Fibroblast of skin of left quadriceps (primary cell): ENCODE measurements around the gene FBXL3.

ENCODE experiments used
- DNase-seq, 2 experiments: peaks; one replicate each; pipeline ENCODE4 v3.0.0-alpha.2; 2013; ENCODE audit warnings: low read depth in 2 of 2

Gene FBXL3

DNA sequence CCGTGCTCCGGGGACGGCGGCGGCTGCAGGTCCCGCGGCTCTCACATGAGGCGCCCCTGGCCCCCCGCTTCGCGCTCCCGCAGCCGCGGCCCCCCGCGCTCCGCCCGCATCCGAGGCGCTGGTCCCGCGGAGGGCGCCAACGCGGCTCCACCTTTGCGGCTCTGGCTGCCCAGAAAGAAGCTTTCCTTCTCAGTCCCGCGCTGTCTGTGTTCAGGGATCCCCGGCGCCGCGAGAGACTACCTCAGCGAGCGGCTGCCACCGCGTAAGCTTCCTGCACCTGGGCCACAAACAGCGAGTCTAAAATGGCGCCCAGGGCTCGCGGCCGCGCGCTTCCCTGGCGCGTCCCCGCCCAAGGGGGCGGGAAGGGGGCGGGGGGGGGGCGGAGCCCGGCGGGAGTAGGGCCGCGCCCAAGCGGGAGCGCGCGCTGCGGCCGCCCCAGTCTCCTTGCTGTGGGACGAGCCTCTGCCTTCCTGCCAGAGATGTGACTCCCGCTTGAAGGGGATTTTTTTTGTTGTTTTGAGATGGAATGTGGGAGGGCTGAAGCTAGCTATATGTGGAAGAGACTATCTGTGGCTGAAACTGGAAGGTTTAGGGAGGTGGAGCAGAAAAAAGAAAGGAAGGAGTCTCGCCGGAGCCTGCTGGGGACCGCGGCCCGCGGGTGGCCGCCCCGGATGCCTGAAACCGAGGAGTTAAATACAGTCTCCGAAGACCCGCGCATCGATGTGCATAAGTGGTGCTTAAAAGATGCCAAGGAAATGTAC lies at the start of gene FBXL3:
Gene FBXL3, minus strand, starts transcription at position 299 of the 761 bp plus-strand sequence. CDS start 5,299 bp downstream, outside the sequence.
- peak; percentile 88 to 89 for DNase-seq

GRCh38 chr13:77067519-77067918 lies 40.6 kb upstream of the FBXL3 start:
- DNase-seq, result no peak

DNA sequence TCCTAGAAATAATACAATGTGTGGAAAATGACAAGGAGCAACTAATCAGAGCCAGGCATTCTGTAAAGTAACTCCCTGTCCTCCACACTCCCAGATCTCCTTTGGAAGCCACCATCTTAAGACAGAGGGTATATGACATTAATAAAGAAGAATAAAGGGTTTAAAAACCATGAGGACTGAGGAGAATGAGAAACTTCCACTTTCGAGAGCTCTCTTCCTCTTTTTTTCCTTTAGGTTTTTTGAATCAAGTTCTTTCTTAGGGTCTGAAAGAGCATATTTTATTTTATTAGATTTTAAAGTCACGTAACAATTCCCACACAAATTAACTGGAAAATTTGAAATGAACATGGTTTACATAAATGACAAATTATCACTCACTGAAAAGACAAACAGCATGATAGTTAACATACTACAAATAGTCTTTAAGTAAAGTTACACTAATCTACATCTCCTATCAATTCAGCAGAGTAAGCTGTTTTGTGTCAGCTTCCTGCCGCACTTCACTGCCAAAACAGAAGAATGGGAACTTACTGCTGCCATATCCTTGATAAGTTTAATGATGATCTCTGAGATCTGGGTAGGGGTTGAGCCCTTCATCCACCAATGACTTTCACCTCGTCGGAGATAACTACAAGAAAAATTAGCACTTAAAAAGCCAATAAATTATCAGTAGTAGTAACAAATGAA lies 38.6 kb upstream of the FBXL3 start:
- no peak for DNase-seq

DNA sequence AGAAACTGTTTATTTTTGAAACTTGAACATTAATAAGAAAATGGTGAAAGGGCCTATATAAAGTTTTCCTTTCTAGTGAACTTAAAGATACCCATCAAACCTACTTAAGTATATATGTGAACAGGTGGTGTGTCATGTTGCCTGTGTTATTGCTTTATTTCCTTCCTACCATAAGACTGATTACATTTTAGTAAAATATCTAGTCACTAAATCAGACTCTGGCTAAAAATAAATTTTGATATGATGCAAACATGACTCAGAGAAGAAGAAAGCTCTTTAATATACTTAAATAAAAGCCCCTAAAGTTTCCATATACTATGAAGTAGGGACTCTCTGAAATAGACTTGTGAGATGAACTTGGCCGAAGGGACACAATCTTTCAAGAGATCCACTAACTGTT lies 35.1 kb upstream of the FBXL3 start:
- no peak for DNase-seq

DNA sequence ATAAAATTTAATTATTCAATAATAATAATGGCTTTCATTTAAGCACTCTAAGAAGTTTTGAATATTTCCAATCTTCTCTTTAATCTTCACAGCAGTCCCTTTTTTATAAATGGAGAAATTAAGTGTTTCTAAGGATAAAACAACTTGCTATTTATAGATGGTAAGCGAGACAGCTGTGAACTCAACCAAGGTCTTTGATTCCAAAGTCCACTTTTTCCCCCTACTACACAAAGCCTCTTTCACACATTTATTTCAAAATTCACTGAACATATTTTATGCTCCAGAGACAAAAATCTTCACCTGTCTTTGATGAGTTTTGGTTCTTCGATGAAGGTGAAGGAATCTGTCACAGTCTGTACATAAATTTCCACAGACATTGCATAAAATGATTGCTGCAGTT lies 34.4 kb upstream of the FBXL3 start:
- no peak for DNase-seq

DNA sequence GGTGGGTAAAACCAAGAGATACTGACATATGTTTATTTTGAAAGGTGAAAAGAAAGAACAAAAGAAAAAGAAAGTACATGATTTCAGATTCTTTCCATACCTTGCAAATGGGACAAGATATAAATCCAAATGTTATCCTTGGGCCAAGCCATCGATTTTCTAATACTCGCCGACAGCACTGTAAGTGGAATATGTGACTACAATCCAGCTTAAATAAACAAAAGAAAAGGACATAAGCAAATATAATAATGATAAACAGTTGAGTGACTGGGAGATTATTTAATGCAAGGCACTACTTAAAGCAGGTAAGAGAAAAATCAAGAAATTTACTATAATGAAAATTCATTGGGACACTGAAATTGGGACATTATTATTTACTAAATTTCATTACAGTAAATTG lies 29.9 kb upstream of the FBXL3 start:
- no peak for DNase-seq

GRCh38 chr13:77056382-77056781 lies 29.4 kb upstream of the FBXL3 start:
- no peak for DNase-seq

GRCh38 chr13:77055158-77055557 lies 28.2 kb upstream of the FBXL3 start:
- DNase-seq, result no peak

DNA sequence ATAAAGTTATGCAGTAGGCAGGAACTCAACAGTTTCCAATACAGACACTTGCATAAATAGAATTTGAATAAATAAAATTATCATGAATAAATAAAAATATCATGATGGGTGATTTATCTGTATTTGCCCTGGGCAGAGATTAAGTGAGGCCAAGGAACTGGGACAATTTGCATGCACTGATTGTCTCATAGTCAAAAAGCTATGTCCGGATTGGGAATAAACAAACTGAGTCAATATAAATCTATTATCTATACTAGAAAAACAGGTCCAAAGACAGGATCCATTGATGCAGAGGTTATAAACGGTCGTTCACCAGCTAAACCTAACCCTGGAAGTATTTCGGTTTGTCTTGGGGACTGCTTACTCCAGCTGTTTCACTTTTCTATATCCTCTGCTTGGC lies 26.2 kb upstream of the FBXL3 start:
- no peak for DNase-seq

GRCh38 chr13:77048681-77049080 lies 21.7 kb upstream of the FBXL3 start:
- DNase-seq, result no peak

DNA sequence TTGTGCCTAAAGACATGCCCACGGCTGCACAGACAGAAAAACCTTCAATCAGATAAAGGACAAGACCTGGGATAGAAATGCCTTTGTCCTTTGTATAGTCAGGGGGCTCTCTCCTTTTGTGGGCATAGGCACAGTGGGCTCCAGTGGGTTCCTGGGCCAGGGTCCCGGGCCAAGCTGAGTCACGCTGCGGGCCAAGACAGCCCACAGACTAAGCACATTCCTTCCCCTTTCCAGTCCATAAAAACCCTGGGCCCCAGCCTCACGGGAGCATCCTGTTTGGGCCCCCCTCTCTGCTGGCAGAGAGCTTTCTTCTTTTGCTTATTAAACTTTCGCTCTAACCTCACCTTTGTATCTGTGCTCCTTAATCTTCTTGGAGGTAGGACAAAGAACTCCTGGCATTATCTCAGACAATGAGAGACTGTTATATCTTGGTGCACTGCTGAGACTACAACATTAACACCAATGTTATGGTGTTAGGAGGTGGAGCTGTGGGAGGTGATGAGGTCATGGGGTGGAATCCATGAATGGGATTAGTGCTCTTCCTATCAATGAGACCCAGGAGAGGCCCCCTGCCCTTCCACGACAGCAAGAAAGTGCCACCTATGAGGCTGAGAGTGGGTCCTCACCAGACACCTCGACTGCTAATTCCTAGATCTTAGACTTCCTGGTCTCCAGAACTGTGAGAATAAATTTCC lies 20.8 kb upstream of the FBXL3 start:
- no peak for DNase-seq

DNA sequence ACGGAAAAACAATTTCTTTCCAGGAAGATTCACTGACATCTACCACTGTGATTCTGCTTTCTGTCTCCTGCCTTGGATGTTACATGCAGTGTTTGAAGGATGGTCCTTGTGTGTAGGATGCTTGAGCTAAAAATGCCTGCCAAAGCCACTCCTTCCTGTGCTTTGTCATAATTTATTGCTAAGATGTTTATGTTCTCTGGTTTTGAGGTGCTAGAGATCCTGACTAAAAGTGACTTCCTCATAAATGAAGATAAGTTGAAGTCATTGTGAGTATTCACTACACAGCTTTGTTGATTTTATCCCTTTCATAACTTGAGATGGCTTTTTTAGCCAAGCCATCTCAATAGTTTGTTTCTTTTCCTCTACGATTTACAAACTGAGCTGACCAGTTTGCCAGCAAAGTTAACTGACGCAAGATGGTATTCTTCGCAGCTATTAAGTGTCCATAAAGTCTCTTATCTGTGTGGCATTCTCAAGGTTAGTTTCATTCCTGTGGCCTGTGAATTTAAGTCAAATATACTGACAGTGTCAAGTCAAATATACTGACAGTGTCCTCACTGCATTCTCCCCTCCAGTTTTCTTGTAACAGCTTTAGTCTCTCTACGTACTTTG lies 15.7 kb upstream of the FBXL3 start:
- no peak for DNase-seq

DNA sequence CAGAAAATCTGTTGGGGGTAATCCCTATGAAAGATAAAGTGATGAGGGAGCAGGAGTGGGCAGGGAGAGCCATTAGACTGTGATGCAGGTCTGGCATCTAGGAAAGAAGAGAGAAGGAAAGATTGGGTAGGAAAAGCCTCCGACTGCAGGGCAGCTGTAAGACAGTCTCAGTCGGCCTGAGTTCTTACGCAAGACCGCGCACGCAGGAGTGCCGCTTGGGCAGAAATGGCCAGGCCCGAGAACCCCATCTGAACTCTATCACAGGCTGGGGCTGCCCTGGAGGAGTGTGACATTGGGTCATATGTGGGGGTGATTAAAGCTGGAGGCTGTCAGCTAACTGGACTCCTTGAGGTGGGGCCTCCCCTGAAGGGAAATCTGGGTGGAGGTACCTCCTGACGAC lies 13.9 kb upstream of the FBXL3 start:
- DNase-seq, result no peak

- DNase-seq, result no peak
Measured at GRCh38 chr13:77040076-77040475, 13.1 kb upstream of the FBXL3 start.

DNA sequence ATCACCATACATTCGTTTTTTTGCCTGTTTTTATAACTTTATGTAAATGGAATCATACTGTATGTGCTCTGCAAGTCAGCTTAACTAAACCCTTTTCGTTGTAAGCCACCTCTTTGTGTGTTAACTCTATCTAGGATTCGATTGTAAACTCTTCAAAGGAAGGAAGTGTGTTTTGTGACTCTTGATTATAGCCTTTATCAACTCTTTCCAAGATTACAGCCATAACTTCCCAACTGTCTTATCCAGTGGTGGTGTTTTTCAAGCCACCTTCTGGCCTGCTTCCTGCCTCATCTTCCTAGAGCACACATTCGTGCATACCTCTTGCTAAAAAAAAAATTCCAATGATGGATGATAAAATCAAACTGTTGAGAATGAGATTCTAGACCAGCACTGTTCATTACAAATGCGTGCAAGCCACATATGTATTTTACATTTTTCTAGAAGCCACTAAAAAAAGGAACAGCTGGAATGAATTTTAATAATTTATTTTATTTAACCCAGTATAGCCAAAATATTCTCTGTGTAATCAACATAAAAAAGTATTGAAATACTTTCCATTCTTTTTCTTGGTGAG lies 12.0 kb upstream of the FBXL3 start:
- peak in 1 of 2 experiments; percentile 40 for DNase-seq

- no peak for DNase-seq
Measured at GRCh38 chr13:77036279-77036678, 9.3 kb upstream of the FBXL3 start.

DNA sequence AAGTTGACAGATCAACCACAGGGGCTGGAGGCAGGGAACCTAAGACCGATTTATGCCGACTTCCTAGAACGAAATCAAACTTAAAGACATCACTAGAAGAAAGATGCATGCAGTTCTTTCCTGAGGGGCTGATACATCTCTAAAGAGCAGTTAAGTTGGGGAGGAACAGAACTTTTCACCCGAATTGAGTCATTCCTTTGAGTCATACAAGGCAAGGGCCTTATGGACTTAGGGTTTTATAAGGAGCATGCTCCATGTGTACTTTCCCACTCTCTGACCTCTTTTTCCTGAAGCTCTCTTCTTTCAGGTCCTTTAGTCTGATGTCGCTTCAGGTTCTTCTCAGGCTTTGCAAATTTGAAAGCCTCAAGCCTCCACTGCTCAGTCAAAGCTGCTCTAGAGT lies 7.9 kb upstream of the FBXL3 start:
- DNase-seq, result no peak

- DNase-seq, result no peak
Measured at GRCh38 chr13:77033717-77034302, 6.9 kb upstream of the FBXL3 start.

- DNase-seq, result no peak
Measured at GRCh38 chr13:77031656-77032243, 4.8 kb upstream of the FBXL3 start.

DNA sequence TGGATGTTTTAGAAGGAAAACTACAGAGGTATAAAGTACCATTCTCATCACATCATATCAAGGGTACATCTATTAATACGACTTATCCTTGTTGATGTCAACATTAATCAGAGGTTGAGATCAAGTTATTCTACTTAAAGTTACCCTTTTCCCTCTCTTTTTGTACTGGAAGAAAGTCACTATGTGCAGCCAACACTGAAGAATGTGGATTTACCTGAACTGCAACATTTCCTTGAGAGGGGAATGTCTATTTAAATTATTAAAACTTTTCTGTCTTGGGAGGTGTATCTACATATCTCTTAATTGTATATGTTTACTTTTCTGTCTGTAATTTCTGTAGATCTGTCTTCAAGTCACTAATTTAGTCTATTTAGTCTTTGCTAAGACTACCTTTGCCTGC lies 2.5 kb upstream of the FBXL3 start:
- DNase-seq, result no peak

DNA sequence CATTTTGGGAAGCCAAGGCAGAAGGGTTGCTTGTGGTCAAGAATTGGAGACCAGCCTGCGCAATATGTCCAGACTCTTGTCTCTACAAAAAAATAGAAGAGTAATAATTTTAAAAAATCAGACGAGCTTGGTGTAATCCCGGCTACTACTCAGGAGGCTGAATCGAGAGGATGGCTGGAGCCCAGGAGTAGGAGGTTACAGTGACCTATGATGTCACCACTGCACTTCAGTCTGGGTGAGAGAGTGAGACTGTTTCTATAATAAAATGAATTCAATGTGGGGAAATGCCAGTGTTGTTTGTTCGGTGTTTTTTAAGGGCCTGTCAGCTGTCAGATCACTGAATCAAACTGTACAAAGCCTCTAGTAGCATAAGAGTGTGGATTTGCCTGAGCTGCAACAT lies 1.2 kb upstream of the FBXL3 start:
- DNase-seq, result no peak
